ENCODE measurements around the gene RGR. TPM values are rescaled to one million over a fixed set of nuclear protein-coding genes. Genes with fewer than 3 reads are reported as not detected.
A peak's percentile ranks its signal among the peaks of the same experiment; 100 is the strongest.

RGR gene
- total RNA-seq, 2 donors from 2014 or later = not detected

GRCh38 chr10:84204610-84205009 is 40.2 kb upstream of the RGR start:
- intact Hi-C loops (cut with DNase I) = no loop called here
- no peaks in the 10 kb centered on the region for H3K27me3 ChIP-seq (replicated peaks; ENCODE audit: insufficient read depth)

GRCh38 chr10:84205049-84205852 is 39.6 kb upstream of the RGR start:
- WGBS = 35% methylated on average over 8 of the region's 8 CpGs
- H3K4me3 ChIP-seq = no peak overlapping the region
- no peaks in the 10 kb centered on the region for H3K36me3 ChIP-seq
- intact Hi-C loops (cut with DNase I) = no loop called here
- no peak overlapping the region for H3K27ac ChIP-seq
- no peaks in the 10 kb centered on the region for H3K4me1 ChIP-seq (replicated peaks)
- DNase-seq (ENCODE audit: low spot score) = peak; percentile 34
- H3K9me3 ChIP-seq = no peaks in the 10 kb centered on the region
- TF ChIP-seq CTCF (IDR thresholded peaks at IDR 0.05) (peak; percentile 7 to 83 (median 56)), POLR2AphosphoS5 (IDR thresholded peaks at IDR 0.05) (no peak)
- no peaks in the 10 kb centered on the region for H3K27me3 ChIP-seq (replicated peaks; ENCODE audit: insufficient read depth)

More at GRCh38 chr10:84204610-84205009, 40.2 kb upstream of the RGR start:
- TF ChIP-seq POLR2A (IDR thresholded peaks at IDR 0.05) (no peak), POLR2AphosphoS5 (IDR thresholded peaks at IDR 0.05) (no peak), CTCF (IDR thresholded peaks at IDR 0.05) (no peak)
- no peak for DNase-seq (ENCODE audit: low spot score)
- Histone ChIP-seq H3K27ac (no peak overlapping the region), H3K4me1 (replicated peaks) (no peaks in the 10 kb centered on the region), H3K36me3 (no peaks in the 10 kb centered on the region), H3K9me3 (no peaks in the 10 kb centered on the region), H3K4me3 (no peak overlapping the region)
- 94% methylated on average over 4 of the region's 4 CpGs for WGBS

- 73% methylated on average over 6 of the region's 6 CpGs for WGBS
- Histone ChIP-seq H3K27ac (no peak overlapping the region), H3K36me3 (no peaks in the 10 kb centered on the region), H3K4me3 (no peak overlapping the region), H3K27me3 (replicated peaks; ENCODE audit: insufficient read depth) (no peaks in the 10 kb centered on the region), H3K4me1 (replicated peaks) (no peaks in the 10 kb centered on the region), H3K9me3 (no peaks in the 10 kb centered on the region)
- DNase-seq (ENCODE audit: low spot score) = no peak
- TF ChIP-seq POLR2AphosphoS5 (IDR thresholded peaks at IDR 0.05) (no peak), CTCF (IDR thresholded peaks at IDR 0.05) (no peak), POLR2A (IDR thresholded peaks at IDR 0.05) (no peak)
- intact Hi-C loops (cut with DNase I) = no loop called here
These were observed 38.9 kb upstream of the RGR start for GRCh38 chr10:84205853-84206525.

GRCh38 chr10:84208023-84208422 is 36.8 kb upstream of the RGR start:
- Histone ChIP-seq H3K4me1 (replicated peaks) (no peaks in the 10 kb centered on the region), H3K27ac (no peak overlapping the region), H3K9me3 (no peaks in the 10 kb centered on the region), H3K4me3 (no peak overlapping the region), H3K36me3 (no peaks in the 10 kb centered on the region), H3K27me3 (replicated peaks; ENCODE audit: insufficient read depth) (no peaks in the 10 kb centered on the region)
- 82% methylated on average over 10 of the region's 10 CpGs for WGBS
- intact Hi-C loops (cut with DNase I) = no loop called here
- DNase-seq (ENCODE audit: low spot score) = no peak
- TF ChIP-seq POLR2AphosphoS5 (IDR thresholded peaks at IDR 0.05) (no peak), CTCF (IDR thresholded peaks at IDR 0.05) (no peak), POLR2A (IDR thresholded peaks at IDR 0.05) (no peak)

Measured in prostate gland (tissue), 2 donors.